Liver (tissue), 9 donors: ENCODE data around the gene DTD1. TPM values are rescaled to one million over a fixed set of nuclear protein-coding genes. Genes with fewer than 3 reads are reported as not detected.

Experiments used
- DNase-seq: peaks from one replicate; pipeline ENCODE4 v3.0.0-alpha.2; 2017; ENCODE audit warnings: low spot score
- H3K27ac ChIP-seq, 2 donors: one replicate each; pipeline ENCODE4 v1.7.0; 2013; ENCODE audit warnings: inconsistent platforms in 2 of 2, low read length in 2 of 2, control low read depth in 1 of 2, low read depth in 1 of 2, mild to moderate bottlenecking in 1 of 2
- H3K27me3 ChIP-seq, 4 donors: one replicate each; pipeline versions ENCODE4 v1.6.1 to v1.7.0; 2013; ENCODE audit warnings: low read length in 3 of 4, inconsistent platforms in 1 of 4, mild to moderate bottlenecking in 1 of 4, moderate library complexity in 1 of 4; ENCODE audit not compliant: control insufficient read depth in 4 of 4, insufficient read depth in 4 of 4
- H3K36me3 ChIP-seq, 4 donors: one replicate each; pipeline versions ENCODE4 v1.6.1 to v1.7.0; 2013; ENCODE audit warnings: low read length in 3 of 4, mild to moderate bottlenecking in 3 of 4, low read depth in 1 of 4, moderate library complexity in 1 of 4; ENCODE audit not compliant: control insufficient read depth in 4 of 4, insufficient read depth in 3 of 4
- H3K4me1 ChIP-seq, 4 donors: one replicate each; pipeline versions ENCODE4 v1.6.1 to v1.7.0; 2013; ENCODE audit warnings: low read length in 3 of 4, mild to moderate bottlenecking in 3 of 4, moderate library complexity in 1 of 4; ENCODE audit not compliant: control insufficient read depth in 4 of 4, insufficient read depth in 4 of 4
- H3K4me3 ChIP-seq, 3 donors: one replicate each; pipeline versions ENCODE4 v1.6.1 to v1.7.0; 2013; ENCODE audit warnings: low read length in 3 of 3, control low read depth in 1 of 3, low read depth in 1 of 3, mild to moderate bottlenecking in 1 of 3
- H3K9ac ChIP-seq, 2 donors: one replicate each; pipeline ENCODE4 v1.7.0; 2013; ENCODE audit warnings: low read length in 2 of 2, mild to moderate bottlenecking in 2 of 2, moderate library complexity in 2 of 2, control low read depth in 1 of 2, low read depth in 1 of 2
- H3K9me3 ChIP-seq, 4 donors: one replicate each; pipeline versions ENCODE4 v1.6.1 to v1.7.0; 2013; ENCODE audit warnings: low read length in 3 of 4; ENCODE audit not compliant: control insufficient read depth in 4 of 4
- EGR1 ChIP-seq, 2 donors: IDR thresholded peaks; 2 replicates each; pipeline ENCODE4 v1.6.1; 2016 to 2018; ENCODE audit warnings: antibody characterized with exemption in 2 of 2, low read depth in 2 of 2
- FOXA1 ChIP-seq: IDR thresholded peaks from 2 replicates; pipeline ENCODE4 v1.6.1; 2016; ENCODE audit warnings: antibody characterized with exemption
- FOXA2 ChIP-seq: IDR thresholded peaks from 2 replicates; pipeline ENCODE4 v1.6.1; 2016; ENCODE audit warnings: antibody characterized with exemption
- HNF4A ChIP-seq, 2 donors: conservative IDR thresholded peaks; 2 replicates each; pipeline ENCODE4 v1.6.1; 2016; ENCODE audit warnings: antibody characterized with exemption in 2 of 2, mild to moderate bottlenecking in 2 of 2
- HNF4G ChIP-seq: IDR thresholded peaks from 2 replicates; pipeline ENCODE4 v1.6.1; 2016; ENCODE audit warnings: antibody characterized with exemption
- JUND ChIP-seq, 2 donors: IDR thresholded peaks; 2 replicates each; pipeline ENCODE4 v1.6.1; 2016; ENCODE audit warnings: antibody characterized with exemption in 2 of 2
- NR2F2 ChIP-seq: IDR thresholded peaks from 2 replicates; pipeline ENCODE4 v1.6.1; 2016; ENCODE audit warnings: antibody characterized with exemption
- RAD21 ChIP-seq, 2 donors: IDR thresholded peaks; 2 replicates each; pipeline ENCODE4 v1.6.1; 2016; ENCODE audit warnings: antibody characterized with exemption in 2 of 2, mild to moderate bottlenecking in 2 of 2
- RXRA ChIP-seq, 2 donors: IDR thresholded peaks; 2 replicates each; pipeline ENCODE4 v1.6.1; 2017 to 2018; ENCODE audit warnings: antibody characterized with exemption in 2 of 2, mild to moderate bottlenecking in 1 of 2
- SP1 ChIP-seq: IDR thresholded peaks from 2 replicates; pipeline ENCODE4 v1.6.1; 2018; ENCODE audit warnings: antibody characterized with exemption, mild to moderate bottlenecking
- TAF1 ChIP-seq: conservative IDR thresholded peaks from 2 replicates; pipeline ENCODE4 v1.6.1; 2016; ENCODE audit warnings: antibody characterized with exemption, mild to moderate bottlenecking
- YY1 ChIP-seq: IDR thresholded peaks from 2 replicates; pipeline ENCODE4 v1.6.1; 2016; ENCODE audit warnings: antibody characterized with exemption, mild to moderate bottlenecking
- WGBS: extraction: QIAGEN DNeasy Blood & Tissue Kit; methylation state at CpG from one replicate; pipeline ENCODE4 v1.1.7; 2013; 5-methylcytosine and 5-hydroxymethylcytosine counted together
- polyA plus RNA-seq, 2 donors: library from polyadenylated mRNA; stranded (reverse) in 1 of 2; unstranded in 1 of 2; fragments of 200-250 nt in 1 of 2; fragments of >200 nt in 1 of 2; fragmentation: Nextera tagmentation in 1 of 2; extraction: Ambion mirVana in 1 of 2; gene quantifications; one replicate each; pipeline versions ENCODE4 v1.2.1 to v1.2.3, GENCODE V29; 2013 to 2015
- total RNA-seq, 2 donors: library from RNA; depleted of rRNA; stranded (reverse); fragments of >200 nt; gene quantifications; one replicate each; pipeline ENCODE4 v1.2.3, GENCODE V29; 2014
- TF ChIP-seq, protein P1 (sequence below): fragments of 150-350 bp; IDR thresholded peaks from 2 replicates; pipeline ENCODE4 v1.5.1; 2017; ENCODE audit warnings: improper control_type of control experiment, low read depth, low read length; ENCODE audit not compliant: missing input control
- TF ChIP-seq, protein P2 (sequence below): IDR thresholded peaks from 2 replicates; pipeline ENCODE4 v1.6.1; 2016; ENCODE audit warnings: antibody characterized with exemption
- TF ChIP-seq, protein P3 (sequence below): IDR thresholded peaks from 2 replicates; pipeline ENCODE4 v1.6.1; 2016; ENCODE audit warnings: antibody characterized with exemption
- donor health status: healthy.
- donor health status: healthy.
- donor health status: healthy.
- donor health status: healthy.
- donor health status: healthy.

Gene DTD1
- total and polyA plus RNA-seq, 4 donors, result 7.8 to 11.3 (median 10.1) TPM

DNA sequence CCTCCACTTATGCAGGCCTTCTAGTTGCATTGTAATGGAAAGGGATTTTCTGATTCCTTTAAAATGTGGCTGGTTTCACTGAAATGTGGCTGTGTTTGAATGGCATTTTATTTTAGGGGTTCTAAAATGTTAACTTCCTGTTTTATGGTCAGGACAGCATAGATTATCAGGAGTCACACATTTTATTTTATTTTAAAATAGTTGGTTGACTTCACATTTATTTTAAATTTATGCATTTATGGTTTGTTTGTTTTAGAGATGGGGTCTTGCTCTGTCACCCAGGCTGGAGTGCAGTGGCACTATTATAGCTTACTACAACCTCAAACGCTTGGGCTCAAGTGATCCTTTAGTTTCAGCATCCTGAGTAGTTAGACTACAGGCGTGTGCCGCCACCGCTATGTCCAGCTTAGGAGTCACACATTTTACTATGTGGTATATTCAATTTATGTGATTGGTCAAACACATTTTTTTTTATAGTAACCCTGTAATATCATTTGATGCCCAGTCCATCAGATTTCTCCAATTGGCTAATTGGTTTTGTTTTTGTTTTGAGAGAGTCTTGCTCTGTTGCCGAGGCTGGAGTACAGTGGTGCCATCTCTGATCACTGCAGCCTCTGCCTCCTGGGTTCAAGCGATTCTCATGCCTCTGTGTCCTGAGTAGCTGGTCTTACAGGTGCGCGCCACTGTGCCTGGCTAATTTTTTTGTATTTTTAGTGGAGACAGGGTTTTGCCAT lies 2.3 kb downstream of the DTD1 start:
- Histone ChIP-seq H3K27ac (no peak overlapping the region), H3K9me3 (no peaks in the 10 kb centered on the region), H3K9ac (no peak overlapping the region), H3K4me1 (peaks cover 3 to 9% (median 5%) of the 10 kb centered on the region in 4 donors), H3K27me3 (no peaks in the 10 kb centered on the region), H3K4me3 (no peak overlapping the region), H3K36me3 (no peaks in the 10 kb centered on the region)
- TF ChIP-seq HNF4G, result no peak
- TF ChIP-seq, protein P1, sequence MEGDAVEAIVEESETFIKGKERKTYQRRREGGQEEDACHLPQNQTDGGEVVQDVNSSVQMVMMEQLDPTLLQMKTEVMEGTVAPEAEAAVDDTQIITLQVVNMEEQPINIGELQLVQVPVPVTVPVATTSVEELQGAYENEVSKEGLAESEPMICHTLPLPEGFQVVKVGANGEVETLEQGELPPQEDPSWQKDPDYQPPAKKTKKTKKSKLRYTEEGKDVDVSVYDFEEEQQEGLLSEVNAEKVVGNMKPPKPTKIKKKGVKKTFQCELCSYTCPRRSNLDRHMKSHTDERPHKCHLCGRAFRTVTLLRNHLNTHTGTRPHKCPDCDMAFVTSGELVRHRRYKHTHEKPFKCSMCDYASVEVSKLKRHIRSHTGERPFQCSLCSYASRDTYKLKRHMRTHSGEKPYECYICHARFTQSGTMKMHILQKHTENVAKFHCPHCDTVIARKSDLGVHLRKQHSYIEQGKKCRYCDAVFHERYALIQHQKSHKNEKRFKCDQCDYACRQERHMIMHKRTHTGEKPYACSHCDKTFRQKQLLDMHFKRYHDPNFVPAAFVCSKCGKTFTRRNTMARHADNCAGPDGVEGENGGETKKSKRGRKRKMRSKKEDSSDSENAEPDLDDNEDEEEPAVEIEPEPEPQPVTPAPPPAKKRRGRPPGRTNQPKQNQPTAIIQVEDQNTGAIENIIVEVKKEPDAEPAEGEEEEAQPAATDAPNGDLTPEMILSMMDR, result no peak
- TF ChIP-seq HNF4A (conservative IDR thresholded peaks at IDR 0.05), result no peak
- 94% methylated on average over 8 of the region's 8 CpGs for WGBS
- no peak for DNase-seq

DNA sequence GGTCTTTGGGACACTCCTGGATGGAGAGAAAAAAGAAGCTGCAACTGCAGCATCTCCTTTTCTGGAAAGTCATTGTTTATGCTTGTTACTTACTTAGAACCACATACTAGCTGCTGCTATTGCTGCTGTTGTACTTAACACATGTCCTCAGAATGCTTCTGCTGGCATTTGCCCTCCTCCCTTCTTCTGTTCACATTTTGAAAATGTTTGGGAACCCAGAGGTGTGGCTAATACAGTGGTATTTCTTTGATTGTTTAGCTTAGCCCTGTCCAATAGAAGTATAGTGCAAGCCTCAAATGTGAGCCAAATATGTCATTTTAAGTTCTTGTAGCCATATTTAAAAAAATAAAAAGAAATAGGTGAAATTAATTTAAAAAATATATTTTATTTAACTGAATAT lies 8.4 kb downstream of the DTD1 start:
- Histone ChIP-seq H3K27ac (no peak overlapping the region), H3K36me3 (peaks cover 0 to 3% (median under 1%) of the 10 kb centered on the region in 4 donors), H3K9me3 (no peaks in the 10 kb centered on the region), H3K27me3 (no peaks in the 10 kb centered on the region), H3K9ac (no peak overlapping the region), H3K4me1 (no peaks in the 10 kb centered on the region), H3K4me3 (no peak overlapping the region)
- TF ChIP-seq FOXA2 (no peak), NR2F2 (no peak), SP1 (no peak), RAD21 (IDR thresholded peaks at IDR 0.05) (no peak), RXRA (IDR thresholded peaks at IDR 0.05) (no peak)
- TF ChIP-seq, protein P2, sequence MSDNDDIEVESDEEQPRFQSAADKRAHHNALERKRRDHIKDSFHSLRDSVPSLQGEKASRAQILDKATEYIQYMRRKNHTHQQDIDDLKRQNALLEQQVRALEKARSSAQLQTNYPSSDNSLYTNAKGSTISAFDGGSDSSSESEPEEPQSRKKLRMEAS, result no peak
- TF ChIP-seq, protein P1, result no peak
- DNase-seq, result no peak

DNA sequence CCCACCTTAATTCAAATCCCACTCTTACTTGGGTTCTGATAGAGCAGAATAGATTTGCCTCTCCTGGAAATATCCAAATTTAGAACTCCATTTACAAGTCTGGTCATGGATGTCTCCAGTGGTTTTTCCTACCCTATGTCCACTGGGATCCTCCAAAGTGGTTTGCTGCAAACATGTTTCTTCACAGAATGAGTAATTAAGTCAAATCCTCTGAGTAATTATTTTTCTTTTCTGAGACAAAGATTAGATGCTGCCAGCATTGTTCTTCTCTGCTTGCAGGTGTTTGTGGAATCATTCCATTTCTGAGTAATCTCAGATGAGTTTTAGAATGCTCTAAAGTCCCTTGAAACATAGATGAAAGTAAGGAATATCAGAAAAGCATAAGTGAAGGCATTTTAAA lies 21.9 kb downstream of the DTD1 start:
- Histone ChIP-seq H3K36me3 (no peaks in the 10 kb centered on the region), H3K27ac (no peak overlapping the region), H3K4me1 (no peaks in the 10 kb centered on the region), H3K9ac (no peak overlapping the region), H3K27me3 (no peaks in the 10 kb centered on the region), H3K4me3 (no peak overlapping the region), H3K9me3 (no peaks in the 10 kb centered on the region)
- no peak for DNase-seq
- TF ChIP-seq HNF4A (conservative IDR thresholded peaks at IDR 0.05) (no peak), FOXA2 (no peak), NR2F2 (no peak), HNF4G (no peak), TAF1 (no peak), FOXA1 (no peak), EGR1 (IDR thresholded peaks at IDR 0.05; ENCODE audit: low read depth in 2 of 2) (no peak), SP1 (no peak), RAD21 (IDR thresholded peaks at IDR 0.05) (no peak), YY1 (no peak), JUND (IDR thresholded peaks at IDR 0.05) (no peak)
- TF ChIP-seq, protein P3, sequence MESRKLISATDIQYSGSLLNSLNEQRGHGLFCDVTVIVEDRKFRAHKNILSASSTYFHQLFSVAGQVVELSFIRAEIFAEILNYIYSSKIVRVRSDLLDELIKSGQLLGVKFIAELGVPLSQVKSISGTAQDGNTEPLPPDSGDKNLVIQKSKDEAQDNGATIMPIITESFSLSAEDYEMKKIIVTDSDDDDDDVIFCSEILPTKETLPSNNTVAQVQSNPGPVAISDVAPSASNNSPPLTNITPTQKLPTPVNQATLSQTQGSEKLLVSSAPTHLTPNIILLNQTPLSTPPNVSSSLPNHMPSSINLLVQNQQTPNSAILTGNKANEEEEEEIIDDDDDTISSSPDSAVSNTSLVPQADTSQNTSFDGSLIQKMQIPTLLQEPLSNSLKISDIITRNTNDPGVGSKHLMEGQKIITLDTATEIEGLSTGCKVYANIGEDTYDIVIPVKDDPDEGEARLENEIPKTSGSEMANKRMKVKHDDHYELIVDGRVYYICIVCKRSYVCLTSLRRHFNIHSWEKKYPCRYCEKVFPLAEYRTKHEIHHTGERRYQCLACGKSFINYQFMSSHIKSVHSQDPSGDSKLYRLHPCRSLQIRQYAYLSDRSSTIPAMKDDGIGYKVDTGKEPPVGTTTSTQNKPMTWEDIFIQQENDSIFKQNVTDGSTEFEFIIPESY, result no peak
- TF ChIP-seq, protein P2, result no peak
- TF ChIP-seq, protein P1, result no peak
